ENCODE results near the gene TMEM63A. TPM values are rescaled to one million over a fixed set of nuclear protein-coding genes. Genes with fewer than 3 reads are reported as not detected.

The TMEM63A gene
- polyA plus RNA-seq, 1 donor (not counting 4 experiments of a cell fraction or from before 2014, with no cell fraction given) = 16.5 TPM

DNA sequence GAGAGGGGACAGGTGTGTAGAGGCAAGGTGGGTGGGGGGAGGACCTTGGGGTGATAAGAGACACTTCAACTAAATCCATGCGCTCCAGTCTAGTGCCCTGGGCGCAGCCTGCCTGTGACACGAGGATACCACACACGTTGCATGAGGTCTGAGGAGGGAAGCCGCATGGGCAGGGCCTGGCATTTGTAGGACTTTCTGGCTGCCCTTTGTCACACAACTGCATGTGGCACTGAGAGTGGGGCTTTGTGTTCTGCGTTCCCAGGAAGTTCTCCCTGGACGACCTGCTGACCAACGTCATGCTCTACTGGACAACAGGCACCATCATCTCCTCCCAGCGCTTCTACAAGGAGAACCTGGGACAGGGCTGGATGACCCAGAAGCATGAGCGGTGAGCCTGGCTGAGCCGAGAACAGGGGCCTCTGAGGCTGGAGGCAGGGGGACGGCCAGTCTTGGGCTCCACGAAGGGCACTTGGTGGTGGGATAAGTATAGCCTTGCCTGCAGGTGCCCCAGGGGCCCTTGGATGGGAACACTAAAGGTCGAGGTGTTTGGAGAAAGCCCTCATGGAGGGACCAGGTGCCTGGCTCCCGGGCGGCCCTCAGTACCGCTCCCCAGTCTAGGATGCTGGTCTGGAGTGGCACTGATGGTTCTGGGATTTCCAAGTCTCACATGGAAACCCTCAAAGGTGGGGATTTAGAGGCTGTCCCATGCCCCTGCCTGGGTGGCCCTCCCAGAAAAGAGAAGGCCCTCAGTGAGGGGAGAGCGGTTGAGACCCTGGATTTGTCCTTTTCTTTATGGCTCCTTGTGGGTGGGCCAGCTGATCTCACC is 37.7 kb downstream of the TMEM63A start:
- Histone ChIP-seq H3K79me2 (ENCODE audit: control insufficient read depth, insufficient read depth, low read length) (no peaks in the 10 kb centered on the region), H3K4me2 (ENCODE audit: control insufficient read depth, extremely low read depth, insufficient read depth, low read depth, low read length) (no peak overlapping the region), H3K27ac (ENCODE audit: control insufficient read depth, insufficient read depth, low read length) (no peak overlapping the region), H3K4me1 (ENCODE audit: control insufficient read depth, extremely low read depth, insufficient read depth, low read length) (no peaks in the 10 kb centered on the region), H3K9ac (ENCODE audit: control insufficient read depth, extremely low read depth, insufficient read depth, low read length) (no peak overlapping the region), H3K9me1 (ENCODE audit: control insufficient read depth, extremely low read depth, insufficient read depth, low read length) (no peaks in the 10 kb centered on the region), H2AFZ (ENCODE audit: control insufficient read depth, low read length) (no peak overlapping the region), H3K9me3 (ENCODE audit: control insufficient read depth, low read depth, low read length) (no peaks in the 10 kb centered on the region), H3K27me3 (ENCODE audit: control insufficient read depth, extremely low read depth, insufficient read depth, low read length) (no peaks in the 10 kb centered on the region), H4K20me1 (ENCODE audit: control insufficient read depth, extremely low read depth, insufficient read depth, low read length) (peaks cover 4% of the 10 kb centered on the region), H3K4me3 (ENCODE audit: control insufficient read depth in 2 of 3, extremely low read depth in 1 of 3, insufficient read depth in 2 of 3, low read depth in 1 of 3, low read length in 3 of 3) (no peak overlapping the region), H3K36me3 (ENCODE audit: control insufficient read depth in 2 of 2, extremely low read depth in 1 of 2, insufficient read depth in 2 of 2, low read length in 2 of 2) (peaks cover 4 to 11% of the 10 kb centered on the region in 2 experiments)
- DNase-seq (ENCODE audit: low read depth, low spot score) (no peak), FAIRE-seq (no peak)
- TF ChIP-seq, protein P1, sequence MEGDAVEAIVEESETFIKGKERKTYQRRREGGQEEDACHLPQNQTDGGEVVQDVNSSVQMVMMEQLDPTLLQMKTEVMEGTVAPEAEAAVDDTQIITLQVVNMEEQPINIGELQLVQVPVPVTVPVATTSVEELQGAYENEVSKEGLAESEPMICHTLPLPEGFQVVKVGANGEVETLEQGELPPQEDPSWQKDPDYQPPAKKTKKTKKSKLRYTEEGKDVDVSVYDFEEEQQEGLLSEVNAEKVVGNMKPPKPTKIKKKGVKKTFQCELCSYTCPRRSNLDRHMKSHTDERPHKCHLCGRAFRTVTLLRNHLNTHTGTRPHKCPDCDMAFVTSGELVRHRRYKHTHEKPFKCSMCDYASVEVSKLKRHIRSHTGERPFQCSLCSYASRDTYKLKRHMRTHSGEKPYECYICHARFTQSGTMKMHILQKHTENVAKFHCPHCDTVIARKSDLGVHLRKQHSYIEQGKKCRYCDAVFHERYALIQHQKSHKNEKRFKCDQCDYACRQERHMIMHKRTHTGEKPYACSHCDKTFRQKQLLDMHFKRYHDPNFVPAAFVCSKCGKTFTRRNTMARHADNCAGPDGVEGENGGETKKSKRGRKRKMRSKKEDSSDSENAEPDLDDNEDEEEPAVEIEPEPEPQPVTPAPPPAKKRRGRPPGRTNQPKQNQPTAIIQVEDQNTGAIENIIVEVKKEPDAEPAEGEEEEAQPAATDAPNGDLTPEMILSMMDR (optimal IDR thresholded peaks at IDR 0.05 in 1 of 3, IDR thresholded peaks at IDR 0.05 in 1 of 3, conservative IDR thresholded peaks at IDR 0.05 in 1 of 3; ENCODE audit: extremely low read depth in 1 of 3, insufficient read depth in 2 of 3, low read length in 3 of 3) = no peak
- TF ChIP-seq EZH2 (IDR thresholded peaks at IDR 0.05; ENCODE audit: low read length) = no peak
- dilution Hi-C loops (cut with MboI; ENCODE audit: extremely low pct_ligation_motif_present, low sequenced_read_pairs) = no loop called here

DNA sequence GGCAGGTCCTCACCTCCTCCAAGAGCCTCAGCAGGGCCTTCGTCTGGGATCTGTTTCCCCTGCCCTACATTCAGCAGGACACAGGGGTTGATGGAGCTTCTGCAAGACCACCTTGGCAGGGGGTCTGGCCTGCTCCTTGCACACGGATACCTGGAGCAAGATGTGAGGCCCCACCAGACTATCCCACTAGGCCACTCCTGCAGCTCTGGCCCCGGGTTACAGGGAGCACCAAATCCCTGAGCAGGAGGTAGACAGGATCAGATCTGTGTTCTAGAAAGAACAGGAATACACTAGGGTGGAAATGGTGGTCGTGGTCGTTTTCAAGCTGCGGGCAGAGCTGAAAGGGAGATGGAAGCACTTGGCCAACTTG is 38.8 kb downstream of the TMEM63A start:
- Histone ChIP-seq H3K4me2 (ENCODE audit: control insufficient read depth, extremely low read depth, insufficient read depth, low read depth, low read length) (no peak overlapping the region), H3K9ac (ENCODE audit: control insufficient read depth, extremely low read depth, insufficient read depth, low read length) (no peak overlapping the region), H3K36me3 (ENCODE audit: control insufficient read depth in 2 of 2, extremely low read depth in 1 of 2, insufficient read depth in 2 of 2, low read length in 2 of 2) (peaks cover 4 to 9% of the 10 kb centered on the region in 2 experiments), H3K4me1 (ENCODE audit: control insufficient read depth, extremely low read depth, insufficient read depth, low read length) (no peaks in the 10 kb centered on the region), H3K9me1 (ENCODE audit: control insufficient read depth, extremely low read depth, insufficient read depth, low read length) (no peaks in the 10 kb centered on the region), H2AFZ (ENCODE audit: control insufficient read depth, low read length) (no peak overlapping the region), H3K4me3 (ENCODE audit: control insufficient read depth in 2 of 3, extremely low read depth in 1 of 3, insufficient read depth in 2 of 3, low read depth in 1 of 3, low read length in 3 of 3) (no peak overlapping the region), H3K79me2 (ENCODE audit: control insufficient read depth, insufficient read depth, low read length) (no peaks in the 10 kb centered on the region), H3K9me3 (ENCODE audit: control insufficient read depth, low read depth, low read length) (no peaks in the 10 kb centered on the region), H4K20me1 (ENCODE audit: control insufficient read depth, extremely low read depth, insufficient read depth, low read length) (peaks cover 4% of the 10 kb centered on the region), H3K27me3 (ENCODE audit: control insufficient read depth, extremely low read depth, insufficient read depth, low read length) (no peaks in the 10 kb centered on the region), H3K27ac (ENCODE audit: control insufficient read depth, insufficient read depth, low read length) (no peak overlapping the region)
- FAIRE-seq (no peak), DNase-seq (ENCODE audit: low read depth, low spot score) (no peak)
- dilution Hi-C loops (cut with MboI; ENCODE audit: extremely low pct_ligation_motif_present, low sequenced_read_pairs) = no loop called here
- TF ChIP-seq, protein P1 (optimal IDR thresholded peaks at IDR 0.05 in 1 of 3, IDR thresholded peaks at IDR 0.05 in 1 of 3, conservative IDR thresholded peaks at IDR 0.05 in 1 of 3; ENCODE audit: extremely low read depth in 1 of 3, insufficient read depth in 2 of 3, low read length in 3 of 3) = no peak
- TF ChIP-seq EZH2 (IDR thresholded peaks at IDR 0.05; ENCODE audit: low read length) = no peak

Data from keratinocyte (primary cell).